Activated CD8-positive, alpha-beta T cell treated with anti-CD3 and anti-CD28 coated beads for 36 hours (primary cell): ENCODE results near the gene PTBP1. TPM values are rescaled to one million over a fixed set of nuclear protein-coding genes. Genes with fewer than 3 reads are reported as not detected.

Source experiments
- ATAC-seq: fragments of 200-7000 bp; cut with Tn5 transposase; one replicate; pipeline ENCODE4 v1.10.0; 2021; ENCODE audit warnings: mild to moderate bottlenecking, moderate library complexity
- CTCF ChIA-PET: fragments of 350-600 bp; sonication (Branson Sonifier 250); formaldehyde crosslinking; loops from one replicate; lab custom pipeline; 2021; ENCODE audit warnings: antibody characterized with exemption; lab: Charles Lee
- POLR2A ChIA-PET: fragments of 350-600 bp; sonication (Branson Sonifier 250); formaldehyde crosslinking; loops from one replicate; lab custom pipeline; 2021; ENCODE audit warnings: antibody characterized with exemption; lab: Charles Lee
- DNase-seq: peaks from one replicate; pipeline ENCODE4 v3.0.0-alpha.2; 2020
- H3K27ac Mint-ChIP-seq: one replicate; pipeline ENCODE4 v1.8.0; 2021; ENCODE audit warnings: mild to moderate bottlenecking, mixed read lengths
- H3K27me3 Mint-ChIP-seq: one replicate; pipeline ENCODE4 v1.8.0; 2021; ENCODE audit warnings: mixed read lengths
- H3K36me3 Mint-ChIP-seq: one replicate; pipeline ENCODE4 v1.8.0; 2021; ENCODE audit warnings: low read depth, mixed read lengths
- H3K4me1 Mint-ChIP-seq: one replicate; pipeline ENCODE4 v1.8.0; 2021; ENCODE audit warnings: low read depth, mixed read lengths
- H3K4me3 Mint-ChIP-seq: one replicate; pipeline ENCODE4 v1.8.0; 2021; ENCODE audit warnings: mild to moderate bottlenecking, moderate library complexity, mixed read lengths
- H3K9me3 Mint-ChIP-seq: one replicate; pipeline ENCODE4 v1.8.0; 2021; ENCODE audit warnings: mixed read lengths
- CTCF ChIP-seq: fragments of 200-600 bp; IDR thresholded peaks from one replicate; pipeline ENCODE4 v1.8.0; 2022; ENCODE audit warnings: antibody characterized with exemption, mild to moderate bottlenecking
- intact Hi-C: fragments of 100-400 bp; cut with micrococcal nuclease; formaldehyde crosslinking; loops from one replicate; pipeline ENCODE4 v1.10.0; 2022
- total RNA-seq, 2 experiments: library from RNA; stranded (reverse); gene quantifications; one replicate each; pipeline ENCODE4 v1.2.3, GENCODE V29; 2021

Gene PTBP1
- total RNA-seq, 2 experiments from 2014 or later, result 581 to 582 TPM

- H3K4me3 Mint-ChIP-seq, result no peak overlapping the region
- no peaks in the 10 kb centered on the region for H3K9me3 Mint-ChIP-seq
- peaks cover 3% of the 10 kb centered on the region for H3K27me3 Mint-ChIP-seq
- ATAC-seq (no peak), DNase-seq (no peak)
- CTCF ChIA-PET, result no interaction called here
- no peaks in the 10 kb centered on the region for H3K4me1 Mint-ChIP-seq
- H3K36me3 Mint-ChIP-seq, result no peaks in the 10 kb centered on the region
- intact Hi-C loops, result no loop called here
- no peak overlapping the region for H3K27ac Mint-ChIP-seq
- TF ChIP-seq CTCF, result no peak
- POLR2A ChIA-PET, result no interaction called here
These were observed 14.2 kb upstream of the PTBP1 start for GRCh38 chr19:782878-783668.

DNA sequence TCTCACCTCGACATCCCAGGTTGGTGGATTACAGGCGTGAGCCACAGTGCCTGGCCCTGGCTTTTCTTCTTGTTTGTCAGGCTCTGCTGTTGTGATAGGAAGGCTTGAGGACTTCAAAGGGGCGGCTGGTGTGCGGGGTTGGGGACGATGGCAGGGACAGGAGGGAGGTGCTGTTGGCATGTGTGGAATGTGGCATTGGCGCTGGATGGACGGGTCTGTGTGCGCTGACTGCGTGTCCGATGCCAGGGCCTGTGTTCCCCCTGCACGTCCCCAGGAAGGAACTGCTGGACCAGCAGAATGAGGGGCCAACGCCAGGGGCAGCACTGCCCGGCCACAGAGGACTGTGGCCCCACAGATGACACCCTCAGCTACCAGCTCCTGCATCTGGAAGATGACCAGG, 12.7 kb upstream of the PTBP1 start:
- no peak overlapping the region for H3K4me3 Mint-ChIP-seq
- DNase-seq (no peak), ATAC-seq (no peak)
- POLR2A ChIA-PET, result no interaction called here
- peaks cover 2% of the 10 kb centered on the region for H3K27me3 Mint-ChIP-seq
- no peaks in the 10 kb centered on the region for H3K4me1 Mint-ChIP-seq
- no peak overlapping the region for H3K27ac Mint-ChIP-seq
- H3K36me3 Mint-ChIP-seq, result no peaks in the 10 kb centered on the region
- intact Hi-C loops, result no loop called here
- no peaks in the 10 kb centered on the region for H3K9me3 Mint-ChIP-seq
- no peak for TF ChIP-seq CTCF
- CTCF ChIA-PET, result interaction anchor here (0.8 kb wide), 1 partner anchor 14 kb away, joined by 3 read pairs; no protein-coding TSS in a partner anchor

DNA sequence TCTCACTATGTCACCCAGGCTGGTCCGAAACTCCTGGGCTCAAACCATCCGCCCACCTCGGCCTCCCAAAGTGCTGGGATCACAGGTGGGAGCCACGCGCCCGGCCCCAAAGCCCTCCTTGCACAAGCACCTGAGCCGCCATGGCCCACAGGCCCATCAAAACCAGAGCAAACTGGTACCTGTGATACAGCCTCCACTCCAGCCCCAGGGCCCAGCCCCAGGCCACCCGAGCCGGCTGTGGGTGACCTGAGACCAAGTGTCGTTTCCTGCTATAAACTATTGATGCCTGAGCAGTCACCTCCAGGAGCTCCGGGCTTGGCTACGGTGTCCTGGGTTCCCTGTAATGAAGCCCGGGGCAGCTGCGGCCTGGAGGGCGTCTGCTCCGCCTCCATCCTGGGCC, 9.7 kb upstream of the PTBP1 start:
- no peaks in the 10 kb centered on the region for H3K36me3 Mint-ChIP-seq
- ATAC-seq, result no peak
- no peak overlapping the region for H3K4me3 Mint-ChIP-seq
- intact Hi-C loops, result no loop called here
- H3K4me1 Mint-ChIP-seq, result no peaks in the 10 kb centered on the region
- no peak for TF ChIP-seq CTCF
- H3K27me3 Mint-ChIP-seq, result peaks cover 2% of the 10 kb centered on the region
- H3K27ac Mint-ChIP-seq, result no peak overlapping the region
- ChIA-PET POLR2A (no interaction called here), CTCF (no interaction called here)
- no peak for DNase-seq
- H3K9me3 Mint-ChIP-seq, result no peaks in the 10 kb centered on the region

DNA sequence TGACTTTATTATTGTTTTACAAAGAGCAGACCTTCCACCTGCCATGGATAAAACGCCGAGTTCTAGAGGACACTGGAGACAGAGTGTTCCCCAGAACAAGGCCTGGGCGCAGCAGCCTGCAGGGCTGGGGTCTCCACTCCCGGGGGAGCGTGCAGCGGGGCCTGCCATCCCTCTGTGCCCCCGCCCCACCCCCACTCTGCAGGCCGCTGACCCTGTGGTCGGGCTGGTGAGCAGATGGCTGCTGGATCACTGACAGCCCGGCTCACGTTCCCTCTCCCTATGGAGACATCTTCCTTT, 8.6 kb upstream of the PTBP1 start:
- DNase-seq (no peak), ATAC-seq (no peak)
- CTCF ChIA-PET, result no interaction called here
- TF ChIP-seq CTCF, result no peak
- POLR2A ChIA-PET, result no interaction called here
- H3K9me3 Mint-ChIP-seq, result no peaks in the 10 kb centered on the region
- no peak overlapping the region for H3K27ac Mint-ChIP-seq
- intact Hi-C loops, result no loop called here
- no peak overlapping the region for H3K4me3 Mint-ChIP-seq
- H3K4me1 Mint-ChIP-seq, result no peaks in the 10 kb centered on the region
- H3K36me3 Mint-ChIP-seq, result no peaks in the 10 kb centered on the region
- peaks cover 2% of the 10 kb centered on the region for H3K27me3 Mint-ChIP-seq

GRCh38 chr19:788983-789700, 8.1 kb upstream of the PTBP1 start:
- no peaks in the 10 kb centered on the region for H3K9me3 Mint-ChIP-seq
- POLR2A ChIA-PET, result interaction anchor here (1.3 kb wide), 1 partner anchor 16 kb away, joined by 3 read pairs; no protein-coding TSS in a partner anchor
- CTCF ChIA-PET, result no interaction called here
- no peak overlapping the region for H3K27ac Mint-ChIP-seq
- no peak overlapping the region for H3K4me3 Mint-ChIP-seq
- DNase-seq (no peak), ATAC-seq (no peak)
- peaks cover 2% of the 10 kb centered on the region for H3K27me3 Mint-ChIP-seq
- intact Hi-C loops, result no loop called here
- no peaks in the 10 kb centered on the region for H3K4me1 Mint-ChIP-seq
- TF ChIP-seq CTCF, result no peak
- H3K36me3 Mint-ChIP-seq, result no peaks in the 10 kb centered on the region
